Stimulated activated CD4-positive, alpha-beta T cell treated with anti-CD3 and anti-CD28 coated beads, Interleukin-1b, Interleukin-23, amount 100 ng/mL, for 1 hour (primary cell): Measurements from ENCODE around the gene C10orf105.

ENCODE experiments used
- DNase-seq, 2 donors: peaks; one replicate each; pipeline ENCODE4 v3.0.0-alpha.2; 2020; ENCODE audit warnings: low read depth in 2 of 2

C10orf105 gene

DNA sequence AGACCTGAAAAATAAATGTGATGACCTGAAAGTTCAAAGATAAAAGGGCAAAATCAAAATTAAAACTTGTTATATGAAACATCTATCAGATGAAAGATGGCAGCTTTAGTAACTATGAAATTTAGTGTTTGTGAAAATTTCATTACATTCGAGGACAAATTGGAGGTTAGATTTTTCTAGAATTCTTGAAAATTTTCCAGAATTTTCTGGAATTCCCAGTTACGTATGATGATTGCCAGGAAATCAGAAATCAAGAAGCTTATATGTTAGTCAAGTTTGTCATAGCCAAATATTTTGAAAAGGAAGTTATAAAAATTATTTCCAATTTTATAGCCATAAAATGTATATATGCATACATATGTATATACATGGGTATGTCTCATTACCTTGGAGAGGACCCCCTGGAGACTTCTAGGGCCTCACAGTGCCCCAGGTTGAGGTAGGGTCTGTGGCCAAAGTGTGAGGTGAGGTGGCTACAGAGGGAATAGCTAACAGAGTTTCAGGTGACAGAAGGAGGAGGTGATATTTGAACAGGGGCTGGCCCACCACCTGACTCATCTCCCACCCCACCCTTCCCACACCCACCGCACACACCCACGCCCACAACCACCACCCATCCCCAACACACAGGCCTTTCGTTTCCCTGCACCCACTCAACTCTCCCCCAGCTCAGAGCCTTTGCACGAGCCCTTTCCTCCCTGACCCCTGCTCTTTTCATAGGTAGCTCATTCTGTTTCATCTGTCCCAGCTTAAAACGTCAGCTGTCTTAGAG is 21.5 kb downstream of the C10orf105 start:
- no peak for DNase-seq

DNA sequence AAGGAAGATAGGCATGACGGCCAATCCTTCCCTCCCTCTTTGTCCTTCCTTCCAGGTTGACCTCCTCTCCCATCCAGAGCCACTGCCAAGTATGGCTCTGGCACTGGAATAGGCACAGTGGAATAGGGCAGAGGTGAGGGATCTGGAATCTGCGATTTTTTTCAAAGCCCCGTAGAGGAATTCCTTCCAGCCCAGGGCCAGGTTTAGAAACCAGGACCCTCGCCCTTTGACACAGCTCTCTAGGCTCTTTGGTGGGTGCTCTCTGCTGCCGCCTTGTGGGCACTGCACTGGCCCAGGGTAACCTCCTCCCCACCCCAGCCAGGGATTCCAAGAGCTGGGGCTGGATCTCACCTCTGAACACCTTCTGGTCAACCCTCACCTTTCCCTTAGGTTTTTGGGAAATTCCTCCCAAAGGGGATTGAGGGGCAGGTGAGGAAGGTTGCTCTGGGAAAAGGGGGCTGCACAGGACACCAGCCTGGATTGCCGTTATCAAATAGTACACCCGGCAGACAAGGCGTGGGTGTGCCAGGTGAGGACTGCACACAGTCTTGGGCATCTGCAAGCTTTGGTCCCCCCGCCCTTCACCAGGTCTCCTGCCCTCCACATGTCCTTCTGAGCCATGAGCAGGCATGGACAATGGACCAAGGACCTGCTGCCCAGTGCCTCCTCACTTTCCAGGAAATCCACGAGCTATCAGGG is 22.8 kb downstream of the C10orf105 start:
- peak; percentile 26 to 52 for DNase-seq

DNA sequence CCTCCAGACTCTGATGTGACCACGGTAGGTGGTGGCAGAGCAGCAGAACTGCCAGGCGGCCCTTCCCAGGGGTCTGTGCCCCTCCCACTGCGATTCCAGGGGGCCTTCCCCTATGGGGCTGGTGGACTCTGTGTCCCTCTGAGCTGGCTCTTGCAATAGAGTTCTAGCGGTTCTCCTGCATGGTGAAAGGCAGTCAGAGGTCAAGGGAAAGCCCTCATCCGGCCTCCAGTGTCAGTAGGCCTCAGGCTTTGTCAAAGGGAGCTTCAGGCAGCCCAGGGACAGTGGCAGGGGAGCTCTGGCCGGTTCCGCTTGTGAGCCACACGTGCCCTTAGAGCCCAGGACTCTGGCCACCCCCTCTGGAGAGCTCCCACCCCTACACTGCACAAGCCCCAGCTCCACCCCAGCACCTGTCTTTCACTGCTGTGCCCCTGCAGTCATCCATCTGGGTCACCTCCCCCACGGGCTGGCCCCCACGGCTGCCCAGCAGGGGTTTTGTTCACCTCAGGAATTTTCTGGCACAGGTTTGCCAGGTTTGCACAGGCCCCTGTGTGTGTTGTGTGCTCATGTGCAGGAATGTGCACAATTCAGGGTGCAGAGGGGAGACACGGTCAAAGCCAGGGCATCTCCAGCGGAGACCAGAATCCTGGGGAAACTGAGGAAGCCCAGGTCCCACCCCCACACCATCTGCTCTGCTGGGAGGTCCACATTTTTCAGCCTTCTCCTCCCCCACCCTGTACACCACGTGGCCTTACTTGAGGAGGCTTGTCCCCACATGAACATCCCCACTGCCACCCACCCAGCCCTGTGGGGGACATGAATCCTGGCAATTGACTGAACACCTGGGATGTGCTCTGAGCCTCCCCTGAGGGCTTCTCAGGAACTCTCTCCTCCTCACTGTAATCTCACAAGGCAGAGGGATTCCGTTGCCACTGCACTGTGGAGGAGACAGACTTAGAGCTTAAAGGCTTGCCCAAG is 23.8 kb downstream of the C10orf105 start:
- no peak for DNase-seq

GRCh38 chr10:71694567-71694968 is 25.0 kb downstream of the C10orf105 start:
- DNase-seq, result no peak

DNA sequence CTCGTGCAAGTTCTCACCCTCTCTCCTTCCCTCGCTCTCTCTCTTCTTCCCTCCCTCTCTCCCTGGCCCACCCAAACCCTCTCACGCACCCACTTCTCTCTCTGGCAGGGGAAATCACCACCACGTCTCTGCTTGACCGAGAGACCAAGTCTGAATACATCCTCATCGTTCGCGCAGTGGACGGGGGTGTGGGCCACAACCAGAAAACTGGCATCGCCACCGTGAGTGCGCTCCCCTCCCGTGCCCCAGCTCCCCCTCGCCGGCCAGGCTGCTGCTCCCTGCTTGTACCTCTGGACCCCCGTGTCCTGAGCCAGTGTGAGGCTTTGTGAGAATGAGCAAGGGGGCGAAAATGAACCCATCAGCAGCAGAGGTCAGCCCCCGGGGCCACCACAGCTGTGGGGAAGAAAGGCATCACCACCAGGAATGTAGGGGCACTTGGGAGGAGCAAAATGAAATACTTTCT is 25.5 kb downstream of the C10orf105 start:
- no peak for DNase-seq

- DNase-seq, result no peak
Measured at GRCh38 chr10:71693377-71693776, 26.2 kb downstream of the C10orf105 start.

GRCh38 chr10:71692598-71693306 is 26.8 kb downstream of the C10orf105 start:
- no peak for DNase-seq

DNA sequence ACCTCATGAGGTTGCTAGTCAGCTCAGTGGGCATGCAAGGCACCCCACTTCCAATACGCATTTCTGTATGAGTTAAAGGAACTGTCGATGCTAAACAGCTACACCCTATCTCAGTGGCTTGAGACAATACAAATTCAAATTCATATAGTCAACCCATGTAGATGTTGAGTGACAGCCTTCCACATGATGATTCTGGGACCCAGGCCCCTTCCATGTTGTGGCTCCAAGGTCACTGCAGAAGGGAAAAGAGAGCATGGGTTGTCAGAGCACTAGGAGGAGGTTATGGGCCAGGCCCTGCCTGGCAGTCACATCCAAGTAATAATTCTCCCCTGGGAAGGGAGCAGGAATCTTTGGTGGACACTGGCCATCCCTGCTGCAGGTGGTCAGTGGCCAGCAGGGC is 28.2 kb downstream of the C10orf105 start:
- no peak for DNase-seq

DNA sequence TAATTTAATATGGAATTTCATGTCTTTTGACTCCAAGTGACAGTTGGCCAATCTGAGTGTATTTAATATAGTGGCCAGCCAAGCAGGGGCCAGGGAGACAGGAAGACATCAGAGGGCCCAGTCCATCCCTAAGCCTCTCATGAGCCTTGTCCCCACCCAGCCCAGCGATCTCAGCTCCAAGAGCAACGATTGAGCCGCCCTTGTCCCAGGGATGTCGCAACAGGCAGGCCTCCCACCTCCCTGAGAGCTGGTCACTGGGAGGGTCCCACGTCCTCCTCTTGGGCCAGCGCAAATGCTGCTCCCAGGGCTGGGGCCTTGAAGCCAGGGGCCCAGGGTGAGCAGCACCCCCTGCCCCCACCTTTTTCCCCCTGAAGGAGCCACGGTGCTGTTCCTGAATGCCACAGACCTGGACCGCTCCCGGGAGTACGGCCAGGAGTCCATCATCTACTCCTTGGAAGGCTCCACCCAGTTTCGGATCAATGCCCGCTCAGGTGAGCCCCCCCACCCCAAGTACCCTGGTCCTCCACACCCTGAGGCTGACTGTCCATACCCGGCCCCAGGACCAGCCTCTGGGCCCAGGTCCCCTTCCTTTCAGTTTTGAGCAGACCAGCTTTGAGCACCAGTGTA is 29.4 kb downstream of the C10orf105 start:
- no peak for DNase-seq

GRCh38 chr10:71688256-71688655 is 31.3 kb downstream of the C10orf105 start:
- DNase-seq, result no peak

DNA sequence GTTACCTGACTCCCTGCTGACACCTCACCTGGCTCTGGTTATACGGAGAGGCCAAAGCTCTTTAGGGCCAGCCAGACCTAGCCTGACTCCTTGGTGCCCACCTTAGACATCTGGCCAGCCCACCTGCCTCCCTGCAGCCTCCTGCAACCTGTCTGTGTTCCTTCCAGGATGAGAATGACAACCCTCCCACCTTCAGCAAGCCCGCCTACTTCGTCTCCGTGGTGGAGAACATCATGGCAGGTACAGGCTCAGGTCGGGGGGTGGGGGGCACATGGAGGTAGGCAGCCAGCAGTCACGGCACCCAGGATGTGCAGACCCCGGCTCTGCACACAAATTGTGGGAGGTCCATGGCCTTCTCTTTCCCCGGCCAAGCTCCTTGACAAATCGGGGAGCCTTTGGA is 32.1 kb downstream of the C10orf105 start:
- DNase-seq, result no peak

DNA sequence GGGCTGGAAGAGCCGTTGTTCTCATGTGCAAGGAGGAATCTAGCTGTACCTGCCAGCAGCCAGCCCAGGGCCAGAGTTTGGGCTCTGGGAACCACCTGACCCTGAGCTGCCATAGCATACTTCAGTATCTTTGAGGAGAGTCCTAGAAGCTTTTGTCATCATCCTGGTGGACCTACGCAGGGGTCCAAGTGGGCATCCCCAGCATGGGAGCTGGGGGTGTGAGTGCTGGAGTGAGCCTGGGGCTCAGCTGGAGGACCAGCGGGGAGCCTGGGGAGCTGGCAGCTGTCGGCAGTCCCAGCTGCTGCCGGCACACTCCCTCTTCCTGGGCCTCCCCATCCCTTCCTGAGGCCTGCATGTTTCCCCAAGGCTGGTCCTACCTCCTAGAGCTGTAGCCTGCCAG is 32.5 kb downstream of the C10orf105 start:
- DNase-seq, result no peak

DNA sequence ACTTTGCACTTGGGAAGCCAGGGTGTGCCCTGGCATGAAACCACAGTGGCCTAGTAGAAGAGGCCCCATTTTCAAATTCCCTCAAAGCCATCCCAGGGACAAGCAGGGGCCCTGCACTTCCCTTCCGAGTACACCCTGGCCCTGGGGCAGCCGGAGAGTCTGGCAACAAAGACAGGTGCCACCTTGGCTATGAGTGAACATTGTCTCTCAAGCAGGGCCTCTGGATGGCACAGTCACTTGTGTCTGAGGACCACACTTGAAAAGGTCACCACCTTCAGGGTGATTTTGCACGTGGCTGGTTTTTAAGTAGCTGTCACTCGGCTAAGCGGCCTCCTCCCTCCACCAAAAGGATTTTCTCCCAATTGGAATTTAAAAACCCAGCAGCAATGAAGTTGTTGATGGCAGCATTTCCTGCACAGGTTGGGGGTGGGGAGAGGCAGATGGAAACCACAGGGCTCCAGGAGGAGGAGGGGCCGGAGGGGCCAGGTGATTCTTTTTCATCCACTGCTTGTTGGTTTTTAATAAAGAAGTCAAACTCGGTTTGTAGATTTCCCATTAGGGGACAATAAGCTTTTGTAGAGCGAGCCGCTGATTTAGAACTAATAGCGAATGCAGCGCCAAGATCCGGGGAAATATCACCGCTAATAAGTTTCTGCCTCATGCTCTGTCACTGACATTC is 33.9 kb downstream of the C10orf105 start:
- no peak for DNase-seq

GRCh38 chr10:71684356-71685173 is 35.0 kb downstream of the C10orf105 start:
- no peak for DNase-seq

- DNase-seq, result no peak
Measured at GRCh38 chr10:71683301-71683700, 36.3 kb downstream of the C10orf105 start.

GRCh38 chr10:71681977-71682376 is 37.6 kb downstream of the C10orf105 start:
- no peak for DNase-seq

DNA sequence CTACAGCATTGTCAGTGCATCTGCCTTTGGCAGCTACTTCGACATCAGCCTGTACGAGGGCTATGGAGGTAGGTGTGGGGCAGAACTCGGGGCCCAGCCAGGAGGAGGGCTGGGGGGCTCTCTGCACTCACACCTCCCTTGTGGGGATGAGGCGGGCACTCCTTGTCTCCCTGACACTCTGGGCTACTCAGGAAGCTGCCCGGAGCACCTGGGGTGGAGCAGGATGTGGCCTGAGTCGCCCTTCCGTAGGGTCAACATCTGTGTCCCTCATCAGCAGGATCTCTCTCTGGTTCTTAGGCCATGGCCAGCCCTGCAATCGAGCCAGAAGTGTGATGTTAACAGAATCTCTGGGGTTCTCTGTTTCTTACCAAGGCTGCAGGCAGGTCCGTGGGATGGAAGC is 40.2 kb downstream of the C10orf105 start:
- DNase-seq, result no peak

- no peak for DNase-seq
Measured at GRCh38 chr10:71678057-71678805, 41.3 kb downstream of the C10orf105 start.

DNA sequence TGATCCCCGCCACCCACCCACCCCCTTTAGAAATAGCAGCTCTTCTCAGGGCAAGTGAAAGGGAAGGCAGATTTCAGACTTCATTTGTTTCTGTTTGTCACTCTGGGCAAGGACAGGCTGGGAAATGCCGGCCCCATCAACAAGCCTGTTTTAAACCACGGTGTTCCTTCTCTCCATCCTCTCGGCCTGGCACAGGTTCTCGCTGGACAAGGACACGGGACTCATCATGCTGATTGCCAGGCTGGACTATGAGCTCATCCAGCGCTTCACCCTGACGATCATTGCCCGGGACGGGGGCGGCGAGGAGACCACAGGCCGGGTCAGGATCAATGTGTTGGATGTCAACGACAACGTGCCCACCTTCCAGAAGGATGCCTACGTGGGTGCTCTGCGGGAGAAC is 42.3 kb downstream of the C10orf105 start:
- DNase-seq, result no peak
